Endothelial cell of umbilical vein (primary cell): ENCODE measurements around the gene CACNA1C. TPM values are rescaled to one million over a fixed set of nuclear protein-coding genes. Genes with fewer than 3 reads are reported as not detected.

Experiments
- BruUV-seq: library from RNA; stranded (reverse); fragments of 400-500 nt; replicated peaks from 2 replicates; lab custom pipeline; 2021; lab: Mats Ljungman, UMichigan
- CTCF ChIA-PET: fragments of 300-600, 350-600 bp; sonication (Branson Sonifier 250); formaldehyde crosslinking; loops from one replicate; lab custom pipeline; 2021; ENCODE audit warnings: antibody characterized with exemption, inconsistent platforms; lab: Charles Lee
- POLR2A ChIA-PET: fragments of 300-600, 350-600 bp; sonication (Branson Sonifier 250); formaldehyde crosslinking; loops from one replicate; lab custom pipeline; 2021; ENCODE audit warnings: antibody characterized with exemption, inconsistent platforms; lab: Charles Lee
- DNase-seq: peaks from one replicate; pipeline ENCODE4 v3.0.0-alpha.2; 2011; ENCODE audit warnings: low read depth, low spot score
- FAIRE-seq: peaks from 2 replicates; lab custom pipeline; 2011; peaks lifted over from hg19 to GRCh38; lab: Jason Lieb, UNC
- H2AFZ ChIP-seq: 2 replicates; pipeline ENCODE4 v1.6.0; 2012; ENCODE audit warnings: low read depth, low read length, control low read depth, inconsistent platforms
- H3K27ac ChIP-seq: 2 replicates; pipeline ENCODE4 v1.5.1; 2011; ENCODE audit warnings: low read depth, mild to moderate bottlenecking, control low read depth, low read length, moderate library complexity; ENCODE audit not compliant: insufficient read depth
- H3K27me3 ChIP-seq, 2 experiments: 2 replicates each; pipeline versions ENCODE4 v1.6.0 to v1.6.1; 2011; ENCODE audit warnings: low read length in 2 of 2, mixed read lengths in 1 of 2; ENCODE audit not compliant: control insufficient read depth in 2 of 2, insufficient read depth in 2 of 2
- H3K36me3 ChIP-seq, 2 experiments: 2 replicates in 1 of 2; 3 replicates in 1 of 2; pipeline ENCODE4 v1.5.1; 2011; ENCODE audit warnings: low read length in 2 of 2, mild to moderate bottlenecking in 1 of 2, moderate library complexity in 1 of 2; ENCODE audit not compliant: control insufficient read depth in 2 of 2, insufficient read depth in 2 of 2; ENCODE audit errors: extremely low read depth in 1 of 2
- H3K4me1 ChIP-seq: 3 replicates; pipeline ENCODE4 v1.5.1; 2011; ENCODE audit warnings: mild to moderate bottlenecking, low read length; ENCODE audit not compliant: control insufficient read depth, insufficient read depth; ENCODE audit errors: extremely low read depth
- H3K4me2 ChIP-seq: 2 replicates; pipeline ENCODE4 v1.6.1; 2011; ENCODE audit warnings: low read length, control low read depth, mixed read lengths; ENCODE audit not compliant: insufficient read depth
- H3K4me3 ChIP-seq, 3 experiments: fragments of 200-600 bp in 1 of 3; sonication (generic), shearing (Covaris generic) in 1 of 3; replicated peaks in 1 of 3; 2 replicates each; pipeline ENCODE4 v1.5.1; 2011 to 2016; ENCODE audit warnings: control low read depth in 3 of 3, low read length in 3 of 3, mild to moderate bottlenecking in 2 of 3, inconsistent platforms in 1 of 3, low read depth in 1 of 3, moderate library complexity in 1 of 3; ENCODE audit not compliant: insufficient read depth in 1 of 3
- H3K79me2 ChIP-seq: 2 replicates; pipeline ENCODE4 v1.6.0; 2012; ENCODE audit warnings: low read length, inconsistent platforms; ENCODE audit not compliant: control insufficient read depth, insufficient read depth
- H3K9ac ChIP-seq: replicated peaks from 2 replicates; pipeline ENCODE3; 2011; ENCODE audit warnings: low read length, control low read depth; ENCODE audit not compliant: insufficient read depth; ENCODE audit errors: extremely low read depth
- H3K9me1 ChIP-seq: replicated peaks from 3 replicates; pipeline ENCODE4 v1.6.0; 2011; ENCODE audit warnings: mild to moderate bottlenecking, low read length; ENCODE audit not compliant: control insufficient read depth, insufficient read depth; ENCODE audit errors: extremely low read depth
- H3K9me3 ChIP-seq: replicated peaks from 2 replicates; pipeline ENCODE4 v1.5.1; 2012; ENCODE audit warnings: low read length, inconsistent platforms; ENCODE audit not compliant: control insufficient read depth, insufficient read depth
- H4K20me1 ChIP-seq: replicated peaks from 2 replicates; pipeline ENCODE3; 2011; ENCODE audit warnings: mild to moderate bottlenecking, low read length; ENCODE audit not compliant: control insufficient read depth, insufficient read depth; ENCODE audit errors: extremely low read depth
- EZH2 ChIP-seq: IDR thresholded peaks from 2 replicates; pipeline ENCODE4 v1.6.1; 2012; ENCODE audit warnings: borderline replicate concordance, low read depth, mild to moderate bottlenecking, moderate library complexity, low read length, inconsistent platforms; ENCODE audit not compliant: severe bottlenecking
- JUN ChIP-seq: IDR thresholded peaks from 2 replicates; pipeline ENCODE4 v1.6.1; 2011; ENCODE audit warnings: borderline replicate concordance, low read depth; ENCODE audit not compliant: insufficient read length, insufficient read depth
- dilution Hi-C: fragments of 300-500 bp; cut with MboI; formaldehyde crosslinking; loops from one replicate; pipeline ENCODE4 v1.15.0; 2019; ENCODE audit warnings: low sequenced_read_pairs; ENCODE audit not compliant: extremely low pct_ligation_motif_present
- intact Hi-C: fragments of 100-400 bp; cut with micrococcal nuclease; formaldehyde crosslinking; loops from one replicate; pipeline ENCODE4 v1.10.0; 2022
- polyA plus RNA-seq, 4 experiments: library from polyadenylated mRNA; depleted of rRNA in 3 of 4; stranded (reverse) in 3 of 4; unstranded in 1 of 4; fragments of >200 nt; gene quantifications; 2 replicates each; pipeline versions ENCODE4 v1.2.1 to v1.2.3, GENCODE V29; 2011 to 2012; ENCODE audit warnings: missing spikeins in 1 of 4
- total RNA-seq: library from RNA; stranded (reverse); gene quantifications from 2 replicates; pipeline ENCODE4 v1.2.3, GENCODE V29; 2021
- TF ChIP-seq, protein P1 (sequence below), 2 donors: IDR thresholded peaks; 1 replicate in 1 of 2; 2 replicates in 1 of 2; pipeline ENCODE4 v1.5.1; 2011; ENCODE audit warnings: low read length in 2 of 2, mild to moderate bottlenecking in 2 of 2, moderate library complexity in 2 of 2, control low read depth in 1 of 2, inconsistent platforms in 1 of 2, low read depth in 1 of 2; ENCODE audit not compliant: insufficient read depth in 1 of 2; ENCODE audit errors: extremely low read depth in 1 of 2
- TF ChIP-seq, protein P2 (sequence below): IDR thresholded peaks from 2 replicates; pipeline ENCODE4 v1.6.1; 2011; ENCODE audit not compliant: insufficient read depth, insufficient read length

The CACNA1C gene
- total and polyA plus RNA-seq, 2 donors (not counting 3 experiments of a cell fraction or from before 2014, with no cell fraction given): not detected

GRCh38 chr12:2389079-2389790 lies 336.4 kb downstream of the CACNA1C start:
- no peak overlapping the region for H3K4me3 ChIP-seq
- no peaks in the 10 kb centered on the region for H4K20me1 ChIP-seq
- H3K9me1 ChIP-seq: no peaks in the 10 kb centered on the region
- no peak overlapping the region for H3K4me2 ChIP-seq
- H3K36me3 ChIP-seq: no peaks in the 10 kb centered on the region
- DNase-seq (no peak), FAIRE-seq (no peak)
- H3K9ac ChIP-seq: no peak overlapping the region
- intact Hi-C loops: no loop called here
- H3K79me2 ChIP-seq: no peaks in the 10 kb centered on the region
- H3K4me1 ChIP-seq: no peaks in the 10 kb centered on the region
- ChIA-PET CTCF (no interaction called here), POLR2A (no interaction called here)
- no TSS peak for BruUV-seq
- no peaks in the 10 kb centered on the region for H3K9me3 ChIP-seq
- H3K27me3 ChIP-seq: no peaks in the 10 kb centered on the region
- no peak overlapping the region for H3K27ac ChIP-seq
- no peak for TF ChIP-seq EZH2
- TF ChIP-seq, protein P1, sequence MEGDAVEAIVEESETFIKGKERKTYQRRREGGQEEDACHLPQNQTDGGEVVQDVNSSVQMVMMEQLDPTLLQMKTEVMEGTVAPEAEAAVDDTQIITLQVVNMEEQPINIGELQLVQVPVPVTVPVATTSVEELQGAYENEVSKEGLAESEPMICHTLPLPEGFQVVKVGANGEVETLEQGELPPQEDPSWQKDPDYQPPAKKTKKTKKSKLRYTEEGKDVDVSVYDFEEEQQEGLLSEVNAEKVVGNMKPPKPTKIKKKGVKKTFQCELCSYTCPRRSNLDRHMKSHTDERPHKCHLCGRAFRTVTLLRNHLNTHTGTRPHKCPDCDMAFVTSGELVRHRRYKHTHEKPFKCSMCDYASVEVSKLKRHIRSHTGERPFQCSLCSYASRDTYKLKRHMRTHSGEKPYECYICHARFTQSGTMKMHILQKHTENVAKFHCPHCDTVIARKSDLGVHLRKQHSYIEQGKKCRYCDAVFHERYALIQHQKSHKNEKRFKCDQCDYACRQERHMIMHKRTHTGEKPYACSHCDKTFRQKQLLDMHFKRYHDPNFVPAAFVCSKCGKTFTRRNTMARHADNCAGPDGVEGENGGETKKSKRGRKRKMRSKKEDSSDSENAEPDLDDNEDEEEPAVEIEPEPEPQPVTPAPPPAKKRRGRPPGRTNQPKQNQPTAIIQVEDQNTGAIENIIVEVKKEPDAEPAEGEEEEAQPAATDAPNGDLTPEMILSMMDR (IDR thresholded peaks at IDR 0.05; ENCODE audit: extremely low read depth in 1 of 2, insufficient read depth in 1 of 2, low read depth in 1 of 2, low read length in 2 of 2): no peak
- TF ChIP-seq JUN: no peak
- TF ChIP-seq, protein P2, sequence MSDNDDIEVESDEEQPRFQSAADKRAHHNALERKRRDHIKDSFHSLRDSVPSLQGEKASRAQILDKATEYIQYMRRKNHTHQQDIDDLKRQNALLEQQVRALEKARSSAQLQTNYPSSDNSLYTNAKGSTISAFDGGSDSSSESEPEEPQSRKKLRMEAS: no peak
- dilution Hi-C loops: no loop called here
- no peak overlapping the region for H2AFZ ChIP-seq
